Measurements from ENCODE around the gene GPR45. TPM values are rescaled to one million over a fixed set of nuclear protein-coding genes. Genes with fewer than 3 reads are reported as not detected.

GPR45 gene
- total RNA-seq, 1 experiment from 2014 or later, result not detected

Other genes with a start within 250 kb of the GPR45 start
- gene MRPS9, start 203.7 kb upstream of the GPR45 start, total RNA-seq (2014; rRNA removed), result 22.1 and 24.3 TPM in 2 replicates
- 41.0 and 44.9 TPM in 2 replicates for gene TGFBRAP1, start 88.0 kb downstream of the GPR45 start, total RNA-seq (2014; rRNA removed)
- gene C2orf49, start 95.8 kb downstream of the GPR45 start, total RNA-seq (2014; rRNA removed), result 22.0 and 22.6 TPM in 2 replicates
- gene FHL2, start 157.3 kb downstream of the GPR45 start, total RNA-seq (2014; rRNA removed), result 246 and 312 TPM in 2 replicates

Measured in LHCN-M2 (cell line).